ENCODE results near the gene VANGL1. TPM values are rescaled to one million over a fixed set of nuclear protein-coding genes. Genes with fewer than 3 reads are reported as not detected.

The VANGL1 gene
- total RNA-seq, 1 experiment from 2014 or later: 23.1 TPM

DNA sequence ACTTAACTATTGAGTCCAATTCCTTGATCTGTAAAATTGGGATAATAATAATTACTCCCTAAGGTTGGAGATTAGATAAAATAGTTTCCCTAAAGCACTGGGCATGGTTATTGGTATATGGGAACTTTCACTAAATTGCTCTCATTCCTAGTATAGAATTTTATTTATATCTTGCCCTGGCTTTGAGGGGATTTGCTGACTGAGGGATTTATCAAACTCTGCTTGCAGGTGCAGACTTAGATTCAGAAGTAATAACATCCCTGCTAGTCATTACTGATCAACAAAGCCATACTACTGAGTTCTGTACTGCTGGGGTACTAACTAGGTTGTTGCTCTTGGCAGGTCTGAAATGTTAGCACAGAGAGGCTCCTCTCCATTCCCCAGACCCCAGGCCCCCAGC is 84.8 kb downstream of the VANGL1 start:
- no peak for TF ChIP-seq EZH2phosphoT487 (IDR thresholded peaks at IDR 0.05; ENCODE audit: borderline replicate concordance, low read length)
- no peak for TF ChIP-seq EZH2 (IDR thresholded peaks at IDR 0.05; ENCODE audit: low read length, unreplicated experiment)
- TF ChIP-seq, protein P1, sequence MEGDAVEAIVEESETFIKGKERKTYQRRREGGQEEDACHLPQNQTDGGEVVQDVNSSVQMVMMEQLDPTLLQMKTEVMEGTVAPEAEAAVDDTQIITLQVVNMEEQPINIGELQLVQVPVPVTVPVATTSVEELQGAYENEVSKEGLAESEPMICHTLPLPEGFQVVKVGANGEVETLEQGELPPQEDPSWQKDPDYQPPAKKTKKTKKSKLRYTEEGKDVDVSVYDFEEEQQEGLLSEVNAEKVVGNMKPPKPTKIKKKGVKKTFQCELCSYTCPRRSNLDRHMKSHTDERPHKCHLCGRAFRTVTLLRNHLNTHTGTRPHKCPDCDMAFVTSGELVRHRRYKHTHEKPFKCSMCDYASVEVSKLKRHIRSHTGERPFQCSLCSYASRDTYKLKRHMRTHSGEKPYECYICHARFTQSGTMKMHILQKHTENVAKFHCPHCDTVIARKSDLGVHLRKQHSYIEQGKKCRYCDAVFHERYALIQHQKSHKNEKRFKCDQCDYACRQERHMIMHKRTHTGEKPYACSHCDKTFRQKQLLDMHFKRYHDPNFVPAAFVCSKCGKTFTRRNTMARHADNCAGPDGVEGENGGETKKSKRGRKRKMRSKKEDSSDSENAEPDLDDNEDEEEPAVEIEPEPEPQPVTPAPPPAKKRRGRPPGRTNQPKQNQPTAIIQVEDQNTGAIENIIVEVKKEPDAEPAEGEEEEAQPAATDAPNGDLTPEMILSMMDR (conservative IDR thresholded peaks at IDR 0.05; ENCODE audit: low read depth, low read length): no peak
- no peak overlapping the region for H3K9ac ChIP-seq (ENCODE audit: low read length)
- ChIA-PET CTCF (no interaction called here), POLR2A (ENCODE audit: unreplicated experiment) (no interaction called here)
- no peaks in the 10 kb centered on the region for H3F3A ChIP-seq (ENCODE audit: low read length, unreplicated experiment)
- DNase-seq (no peak), ATAC-seq (no peak)
- no peak overlapping the region for H2AFZ ChIP-seq (ENCODE audit: low read length)
- no peak overlapping the region for H3K4me2 ChIP-seq (ENCODE audit: low read length)
- H3K9me3 ChIP-seq (ENCODE audit: low read length): no peaks in the 10 kb centered on the region
- no peaks in the 10 kb centered on the region for H3K4me1 ChIP-seq (ENCODE audit: insufficient read depth, low read length)
- intact Hi-C loops (cut with micrococcal nuclease): no loop called here
- no peaks in the 10 kb centered on the region for H3K9me2 ChIP-seq (replicated peaks; ENCODE audit: low read length)
- H3K27me3 ChIP-seq (ENCODE audit: low read length): no peaks in the 10 kb centered on the region
- no peak overlapping the region for H3K4me3 ChIP-seq (ENCODE audit: low read length)
- H4K20me1 ChIP-seq (ENCODE audit: low read length): no peaks in the 10 kb centered on the region
- H3K36me3 ChIP-seq (ENCODE audit: low read depth, low read length): no peaks in the 10 kb centered on the region
- H3K27ac ChIP-seq (ENCODE audit: low read length): no peak overlapping the region
- BruUV-seq (replicated peaks): no TSS peak
- no peaks in the 10 kb centered on the region for H3K79me2 ChIP-seq (ENCODE audit: low read length)

GRCh38 chr1:115727706-115728249 is 86.0 kb downstream of the VANGL1 start:
- H3K79me2 ChIP-seq (ENCODE audit: low read length): no peaks in the 10 kb centered on the region
- no peaks in the 10 kb centered on the region for H3F3A ChIP-seq (ENCODE audit: low read length, unreplicated experiment)
- no peaks in the 10 kb centered on the region for H3K36me3 ChIP-seq (ENCODE audit: low read depth, low read length)
- no peak overlapping the region for H3K27ac ChIP-seq (ENCODE audit: low read length)
- no peaks in the 10 kb centered on the region for H3K9me2 ChIP-seq (replicated peaks; ENCODE audit: low read length)
- no peaks in the 10 kb centered on the region for H3K9me3 ChIP-seq (ENCODE audit: low read length)
- intact Hi-C loops (cut with micrococcal nuclease): no loop called here
- DNase-seq: peak; percentile 32
- no TSS peak for BruUV-seq (replicated peaks)
- no peak overlapping the region for H3K4me3 ChIP-seq (ENCODE audit: low read length)
- H3K27me3 ChIP-seq (ENCODE audit: low read length): no peaks in the 10 kb centered on the region
- no peaks in the 10 kb centered on the region for H3K4me1 ChIP-seq (ENCODE audit: insufficient read depth, low read length)
- H3K9ac ChIP-seq (ENCODE audit: low read length): no peak overlapping the region
- ATAC-seq: no peak
- H3K4me2 ChIP-seq (ENCODE audit: low read length): no peak overlapping the region
- ChIA-PET POLR2A (ENCODE audit: unreplicated experiment) (no interaction called here), CTCF (interaction anchor here (0.6 kb wide), 2 partner anchors 21 to 1060 kb away, joined by 3 to 10 read pairs; no protein-coding TSS in a partner anchor)
- no peaks in the 10 kb centered on the region for H4K20me1 ChIP-seq (ENCODE audit: low read length)
- no peak overlapping the region for H2AFZ ChIP-seq (ENCODE audit: low read length)
- TF ChIP-seq EZH2 (IDR thresholded peaks at IDR 0.05; ENCODE audit: low read length, unreplicated experiment): no peak
- TF ChIP-seq, protein P1 (conservative IDR thresholded peaks at IDR 0.05; ENCODE audit: low read depth, low read length): no peak
- TF ChIP-seq EZH2phosphoT487 (IDR thresholded peaks at IDR 0.05; ENCODE audit: borderline replicate concordance, low read length): no peak

DNA sequence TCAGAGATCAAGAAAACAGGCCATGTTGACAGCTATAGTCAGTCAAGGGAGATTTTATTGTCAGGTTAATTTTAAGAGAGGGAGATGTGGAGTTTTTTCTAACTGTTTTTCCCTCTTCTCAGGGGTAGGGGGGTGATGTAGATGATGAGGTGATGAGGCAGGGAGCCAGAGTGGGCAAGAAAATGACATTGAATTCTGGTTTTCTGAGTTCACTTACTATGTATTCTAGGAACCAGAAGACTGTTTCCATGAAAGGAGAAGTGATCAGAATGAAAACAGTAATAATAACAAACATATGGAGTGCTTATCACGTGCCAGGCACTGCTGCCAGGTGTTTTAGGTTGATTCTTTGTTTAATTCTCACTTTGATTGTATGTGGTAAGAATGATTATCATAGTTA is 86.6 kb downstream of the VANGL1 start:
- H2AFZ ChIP-seq (ENCODE audit: low read length): no peak overlapping the region
- POLR2A ChIA-PET (ENCODE audit: unreplicated experiment): no interaction called here

More for the DNA sequence above, 86.6 kb downstream of the VANGL1 start:
- Histone ChIP-seq H3K9me2 (replicated peaks; ENCODE audit: low read length) (no peaks in the 10 kb centered on the region), H3K9me3 (ENCODE audit: low read length) (no peaks in the 10 kb centered on the region), H3F3A (ENCODE audit: low read length, unreplicated experiment) (no peaks in the 10 kb centered on the region), H3K36me3 (ENCODE audit: low read depth, low read length) (no peaks in the 10 kb centered on the region), H3K9ac (ENCODE audit: low read length) (no peak overlapping the region), H4K20me1 (ENCODE audit: low read length) (no peaks in the 10 kb centered on the region), H3K79me2 (ENCODE audit: low read length) (no peaks in the 10 kb centered on the region), H3K27ac (ENCODE audit: low read length) (no peak overlapping the region), H3K4me1 (ENCODE audit: insufficient read depth, low read length) (no peaks in the 10 kb centered on the region), H3K4me2 (ENCODE audit: low read length) (no peak overlapping the region), H3K4me3 (ENCODE audit: low read length) (no peak overlapping the region), H3K27me3 (ENCODE audit: low read length) (no peaks in the 10 kb centered on the region)
- BruUV-seq (replicated peaks): no TSS peak
- DNase-seq (no peak), ATAC-seq (no peak)
- TF ChIP-seq, protein P1 (conservative IDR thresholded peaks at IDR 0.05; ENCODE audit: low read depth, low read length): no peak
- TF ChIP-seq EZH2phosphoT487 (IDR thresholded peaks at IDR 0.05; ENCODE audit: borderline replicate concordance, low read length): no peak
- TF ChIP-seq EZH2 (IDR thresholded peaks at IDR 0.05; ENCODE audit: low read length, unreplicated experiment): no peak
- CTCF ChIA-PET: interaction anchor here (0.6 kb wide), 1 partner anchor 22 kb away, joined by 10 read pairs; no protein-coding TSS in a partner anchor
- intact Hi-C loops (cut with micrococcal nuclease): no loop called here

Data from PC-3 (cell line).